ENCODE results near the gene ZNG1B. TPM values are rescaled to one million over a fixed set of nuclear protein-coding genes. Genes with fewer than 3 reads are reported as not detected.
"Not testable (repeated sequence)": the region's sequence is repeated elsewhere in the genome, so short reads cannot be mapped to it uniquely, and the experiment has no call there.

ZNG1B gene
- total RNA-seq, 4 donors from 2014 or later, result 18.2 to 41.3 (median 31.8) TPM

DNA sequence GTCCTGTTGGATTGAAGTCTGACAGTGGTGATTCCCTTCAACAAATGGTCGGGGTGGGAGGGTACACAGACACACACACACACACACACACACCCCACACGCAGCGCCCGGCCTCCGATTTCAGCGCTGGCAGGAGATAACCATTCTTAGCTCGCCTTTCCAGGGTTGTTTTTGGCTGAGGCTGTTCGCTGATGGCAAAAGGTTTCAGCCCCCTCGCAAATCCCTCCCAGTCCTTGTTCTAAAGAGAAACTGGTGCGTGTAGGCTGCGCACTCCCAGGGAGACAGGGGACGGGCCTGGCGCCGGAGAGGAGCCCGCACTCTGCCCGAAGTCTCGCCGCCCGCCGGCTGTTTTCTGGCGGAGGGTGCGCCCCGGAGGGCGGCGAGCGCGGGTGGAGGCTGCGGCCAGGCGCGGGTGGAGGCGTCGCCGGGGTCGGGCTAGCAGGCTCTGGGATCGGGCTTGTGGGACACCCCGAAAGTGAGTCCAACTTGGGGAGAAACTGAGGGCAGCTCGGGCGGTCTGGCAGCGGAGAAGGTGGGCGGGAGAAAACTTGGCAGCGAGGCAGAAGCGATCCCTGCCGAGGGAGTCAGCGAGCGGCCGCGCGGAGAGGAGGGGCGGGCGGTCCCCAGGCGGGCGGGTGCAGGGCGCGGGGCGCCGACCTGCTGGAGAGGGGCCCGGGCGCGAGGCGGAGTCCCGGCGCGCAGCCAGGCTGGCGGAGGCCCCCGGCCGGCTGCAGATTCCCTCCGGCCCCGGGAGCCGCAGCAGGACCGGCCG lies 103.9 kb downstream of the ZNG1B start:
- not testable (repeated sequence) for H3K4me1 ChIP-seq, H3K36me3 ChIP-seq, H3K27me3 ChIP-seq, H3K9me3 ChIP-seq
- Histone ChIP-seq H3K27ac (peak overlapping the region; percentile 50 to 77 (median 66)), H3K4me3 (peak overlapping the region; percentile 44 to 64 (median 54))
- peak in 2 of 3 donors; percentile 47 to 58 for DNase-seq

- not testable (repeated sequence) for H3K27me3 ChIP-seq, H3K9me3 ChIP-seq, H3K4me1 ChIP-seq, DNase-seq, H3K36me3 ChIP-seq
- peak overlapping the region; percentile 44 to 64 (median 54) for H3K4me3 ChIP-seq
- peak overlapping the region in 3 of 4 donors; percentile 58 to 77 (median 74) for H3K27ac ChIP-seq
Observed at GRCh38 chr2:113541976-113542485, 104.5 kb downstream of the ZNG1B start.

GRCh38 chr2:113542529-113542928 lies 105.0 kb downstream of the ZNG1B start:
- peak overlapping the region in 2 of 4 donors; percentile 44 to 59 for H3K4me3 ChIP-seq
- H3K27me3 ChIP-seq, H3K27ac ChIP-seq, DNase-seq, H3K36me3 ChIP-seq, H3K4me1 ChIP-seq, H3K9me3 ChIP-seq: not testable (repeated sequence)

Other genes with a start within 250 kb of the ZNG1B start
- 10 to 100 TPM in 3 of 4 donors, 1 to 10 TPM in 1; 3.3 to 22.1 (median 14.2) TPM for gene PAX8, start 158.8 kb upstream of the ZNG1B start, total RNA-seq
- under 1 TPM in 1 of 4 donors, not detected in 3; 0.40 TPM for gene FOXD4L1, start 61.0 kb downstream of the ZNG1B start, total RNA-seq
- 10 to 100 TPM in 3 of 4 donors, 1 to 10 TPM in 1; 6.7 to 26.5 (median 14.3) TPM for gene RABL2A, start 189.6 kb downstream of the ZNG1B start, total RNA-seq